HepG2 (cell line): ENCODE results near the gene C1QTNF12. TPM values are rescaled to one million over a fixed set of nuclear protein-coding genes. Genes with fewer than 3 reads are reported as not detected.

Experiments
- ATF2 ChIP-seq: sonication (generic); formaldehyde crosslinking; IDR thresholded peaks from 2 replicates; pipeline ENCODE4 v1.4.0; 2020; ENCODE audit warnings: missing genetic modification reagents
- ATF4 ChIP-seq, 2 experiments: fragments of 450-650 bp in 1 of 2; sonication (generic) in 1 of 2; formaldehyde crosslinking; IDR thresholded peaks; 2 replicates each; pipeline versions ENCODE4 v1.5.0 to v1.8.0; 2020 to 2022; ENCODE audit warnings: mild to moderate bottlenecking in 1 of 2, missing genetic modification reagents in 1 of 2
- ELF1 ChIP-seq: sonication (generic); formaldehyde crosslinking; IDR thresholded peaks from 2 replicates; pipeline ENCODE4 v1.4.0; 2020; ENCODE audit warnings: missing genetic modification reagents
- ETV6 ChIP-seq: sonication (generic); formaldehyde crosslinking; conservative IDR thresholded peaks from 2 replicates; pipeline ENCODE4 v1.4.0; 2020; ENCODE audit warnings: missing genetic modification reagents
- MZF1 ChIP-seq: sonication (generic); formaldehyde crosslinking; IDR thresholded peaks from 2 replicates; pipeline ENCODE4 v1.8.1; 2023; ENCODE audit warnings: mild to moderate bottlenecking, missing genetic modification reagents, borderline replicate concordance
- PAXIP1 ChIP-seq: sonication (generic); formaldehyde crosslinking; conservative IDR thresholded peaks from 2 replicates; pipeline ENCODE4 v1.4.0; 2020; ENCODE audit warnings: mild to moderate bottlenecking, missing genetic modification reagents, moderate library complexity
- RERE ChIP-seq: IDR thresholded peaks from 2 replicates; pipeline ENCODE4 v1.6.1; 2016; ENCODE audit warnings: low read depth, missing genetic modification reagents, missing compliant biosample characterization
- SOX5 ChIP-seq: IDR thresholded peaks from 2 replicates; pipeline ENCODE4 v1.6.1; 2016; ENCODE audit warnings: borderline replicate concordance
- SRF ChIP-seq: IDR thresholded peaks from 2 replicates; pipeline ENCODE4 v1.6.1; 2011; ENCODE audit warnings: mild to moderate bottlenecking, low read depth, low read length, moderate library complexity
- TEF ChIP-seq: sonication (generic); formaldehyde crosslinking; IDR thresholded peaks from 2 replicates; pipeline ENCODE4 v1.5.0; 2020; ENCODE audit warnings: missing genetic modification reagents
- ZNF460 ChIP-seq: sonication (generic); formaldehyde crosslinking; IDR thresholded peaks from 2 replicates; pipeline ENCODE4 v1.5.1; 2020; ENCODE audit warnings: missing genetic modification reagents, mild to moderate bottlenecking, borderline replicate concordance
- ZNF512 ChIP-seq: sonication (generic); formaldehyde crosslinking; IDR thresholded peaks from 2 replicates; pipeline ENCODE4 v1.4.0; 2020; ENCODE audit warnings: mild to moderate bottlenecking, missing genetic modification reagents
- ZNF557 ChIP-seq: sonication (generic); formaldehyde crosslinking; IDR thresholded peaks from 2 replicates; pipeline ENCODE4 v1.4.0; 2020; ENCODE audit warnings: missing genetic modification reagents
- ZNF776 ChIP-seq: sonication (generic); formaldehyde crosslinking; IDR thresholded peaks from 2 replicates; pipeline ENCODE4 v1.4.0; 2020; ENCODE audit warnings: mild to moderate bottlenecking, missing genetic modification reagents
- polyA plus RNA-seq, 8 experiments: library from polyadenylated mRNA; depleted of rRNA in 3 of 8; stranded (reverse) in 7 of 8; unstranded in 1 of 8; fragments of >200 nt; fragmentation: Illumina TruSeq in 4 of 8; extraction: Trizol in 4 of 8; gene quantifications; 2 replicates each; pipeline versions ENCODE4 v1.2.1 to v1.2.3, GENCODE V29; 2011 to 2016; ENCODE audit warnings: low read depth in 4 of 8, missing spikeins in 1 of 8, mixed read lengths in 1 of 8; ENCODE audit not compliant: insufficient read depth in 1 of 8
- total RNA-seq, 5 experiments: library from RNA; depleted of rRNA; stranded (reverse); fragments of >200 nt; fragmentation: Illumina TruSeq; extraction: Trizol; gene quantifications; 2 replicates each; pipeline ENCODE4 v1.2.3, GENCODE V29; 2016; ENCODE audit warnings: low read depth in 1 of 5

Gene C1QTNF12
- total and polyA plus RNA-seq, 2 of the 13 experiments (the other 11 are each of a cell fraction or from before 2014, with no cell fraction given): 0.18 to 0.64 TPM

- TF ChIP-seq RERE (CRISPR knock-in tag) (no peak), PAXIP1 (CRISPR knock-in tag) (peak; percentile 81), ELF1 (CRISPR knock-in tag) (no peak), ZNF557 (CRISPR knock-in tag) (no peak), TEF (CRISPR knock-in tag) (no peak), ZNF776 (CRISPR knock-in tag) (no peak), ZNF512 (no peak), SRF (no peak), ATF4 (CRISPR knock-in tag; IDR thresholded peaks at IDR 0.05) (no peak), ZNF460 (CRISPR knock-in tag) (no peak), ETV6 (CRISPR knock-in tag) (no peak), SOX5 (CRISPR knock-in tag) (no peak), MZF1 (no peak), ATF2 (CRISPR knock-in tag) (peak; percentile 47; the same call in 1 of the 2 replicates)
Measured at GRCh38 chr1:1287288-1288110, 41.0 kb upstream of the C1QTNF12 start (continued).
